Measurements from ENCODE around the gene PACSIN2.

DNA sequence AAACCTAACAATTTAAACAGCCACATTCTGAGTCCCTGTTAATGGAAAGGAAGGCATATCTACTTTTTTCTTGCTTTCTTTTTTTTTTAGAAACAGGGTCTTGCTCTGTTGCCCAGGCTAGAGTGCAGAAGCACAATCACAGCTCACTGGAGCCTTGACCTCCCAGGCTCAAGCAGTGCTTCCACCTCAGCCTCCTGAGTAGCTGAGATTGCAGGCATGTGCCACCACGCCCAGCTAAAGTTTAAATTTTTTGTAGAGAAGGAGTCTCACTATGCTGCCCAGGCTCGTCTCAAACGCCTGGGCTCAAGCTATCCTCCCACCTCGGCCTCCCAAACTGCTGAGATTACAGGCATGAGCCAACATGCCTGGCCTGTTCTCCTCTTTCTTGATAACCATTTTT lies 183.2 kb downstream of the PACSIN2 start:
- TF ChIP-seq, protein P1, sequence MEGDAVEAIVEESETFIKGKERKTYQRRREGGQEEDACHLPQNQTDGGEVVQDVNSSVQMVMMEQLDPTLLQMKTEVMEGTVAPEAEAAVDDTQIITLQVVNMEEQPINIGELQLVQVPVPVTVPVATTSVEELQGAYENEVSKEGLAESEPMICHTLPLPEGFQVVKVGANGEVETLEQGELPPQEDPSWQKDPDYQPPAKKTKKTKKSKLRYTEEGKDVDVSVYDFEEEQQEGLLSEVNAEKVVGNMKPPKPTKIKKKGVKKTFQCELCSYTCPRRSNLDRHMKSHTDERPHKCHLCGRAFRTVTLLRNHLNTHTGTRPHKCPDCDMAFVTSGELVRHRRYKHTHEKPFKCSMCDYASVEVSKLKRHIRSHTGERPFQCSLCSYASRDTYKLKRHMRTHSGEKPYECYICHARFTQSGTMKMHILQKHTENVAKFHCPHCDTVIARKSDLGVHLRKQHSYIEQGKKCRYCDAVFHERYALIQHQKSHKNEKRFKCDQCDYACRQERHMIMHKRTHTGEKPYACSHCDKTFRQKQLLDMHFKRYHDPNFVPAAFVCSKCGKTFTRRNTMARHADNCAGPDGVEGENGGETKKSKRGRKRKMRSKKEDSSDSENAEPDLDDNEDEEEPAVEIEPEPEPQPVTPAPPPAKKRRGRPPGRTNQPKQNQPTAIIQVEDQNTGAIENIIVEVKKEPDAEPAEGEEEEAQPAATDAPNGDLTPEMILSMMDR (IDR thresholded peaks at IDR 0.05): no peak
- TF ChIP-seq POLR2AphosphoS5 (IDR thresholded peaks at IDR 0.05) (no peak), POLR2A (IDR thresholded peaks at IDR 0.05) (no peak), EP300 (IDR thresholded peaks at IDR 0.05) (no peak)

Measured in gastroesophageal sphincter (tissue), 3 donors.